SK-N-SH treated with all-trans-retinoic acid at 6 μM for 48 hours (cell line): ENCODE data around the gene NAT8L.

ENCODE experiments used
- ATAC-seq: fragments of 200-7000 bp; cut with Tn5 transposase; 3 replicates; pipeline ENCODE4 v1.9.1; 2020; ENCODE audit warnings: mild to moderate bottlenecking, moderate library complexity
- ARNTL ChIP-seq: fragments of 450-650 bp; formaldehyde crosslinking; IDR thresholded peaks from 2 replicates; pipeline ENCODE4 v1.5.0; 2020; ENCODE audit warnings: low read depth, mild to moderate bottlenecking, moderate library complexity, borderline replicate concordance
- BACH2 ChIP-seq: fragments of 250-450 bp; sonication (Bioruptor Pico); IDR thresholded peaks from 2 replicates; pipeline ENCODE4 v1.9.0; 2021; ENCODE audit warnings: mild to moderate bottlenecking, borderline replicate concordance
- CSDC2 ChIP-seq: fragments of 250-450 bp; sonication (Bioruptor Pico); IDR thresholded peaks from 2 replicates; pipeline ENCODE4 v1.5.0; 2020; ENCODE audit warnings: mild to moderate bottlenecking, moderate library complexity
- CSRNP3 ChIP-seq: fragments of 250-450 bp; sonication (Bioruptor Pico); IDR thresholded peaks from 2 replicates; pipeline ENCODE4 v1.5.1; 2021; ENCODE audit warnings: mild to moderate bottlenecking, moderate library complexity
- ESRRG ChIP-seq: fragments of 250-450 bp; sonication (Bioruptor Pico); IDR thresholded peaks from 2 replicates; pipeline ENCODE4 v1.6.1; 2021; ENCODE audit warnings: mild to moderate bottlenecking
- GLIS3 ChIP-seq: fragments of 250-450 bp; sonication (Bioruptor Pico); IDR thresholded peaks from 2 replicates; pipeline ENCODE4 v1.5.0; 2020; ENCODE audit warnings: mild to moderate bottlenecking, moderate library complexity
- OSR1 ChIP-seq: fragments of 250-450 bp; sonication (Bioruptor Pico); IDR thresholded peaks from 2 replicates; pipeline ENCODE4 v1.8.0; 2022; ENCODE audit warnings: moderate library complexity, mild to moderate bottlenecking, inconsistent platforms
- POU6F1 ChIP-seq: fragments of 250-450 bp; sonication (Bioruptor Pico); IDR thresholded peaks from 2 replicates; pipeline ENCODE4 v1.8.0; 2021; ENCODE audit warnings: low read depth, mild to moderate bottlenecking, moderate library complexity, borderline replicate concordance
- RARB ChIP-seq: fragments of 250-450 bp; sonication (Bioruptor Pico); IDR thresholded peaks from 2 replicates; pipeline ENCODE4 v1.8.0; 2021; ENCODE audit warnings: mild to moderate bottlenecking, moderate library complexity
- SNAI2 ChIP-seq: fragments of 250-450 bp; sonication (Bioruptor Pico); IDR thresholded peaks from 2 replicates; pipeline ENCODE4 v1.5.0; 2020; ENCODE audit warnings: mild to moderate bottlenecking, moderate library complexity
- TCF4 ChIP-seq: fragments of 250-450 bp; sonication (Bioruptor Pico); IDR thresholded peaks from 2 replicates; pipeline ENCODE4 v1.8.0; 2021; ENCODE audit warnings: mild to moderate bottlenecking, moderate library complexity, borderline replicate concordance
- TOX ChIP-seq: fragments of 250-450 bp; sonication (Bioruptor Pico); IDR thresholded peaks from 2 replicates; pipeline ENCODE4 v1.8.0; 2021; ENCODE audit warnings: mild to moderate bottlenecking, moderate library complexity, borderline replicate concordance
- ZFP3 ChIP-seq: fragments of 250-450 bp; sonication (Bioruptor Pico); IDR thresholded peaks from 2 replicates; pipeline ENCODE4 v1.5.0; 2020; ENCODE audit warnings: mild to moderate bottlenecking, moderate library complexity
- ZFP30 ChIP-seq: fragments of 450-650 bp; formaldehyde crosslinking; IDR thresholded peaks from 2 replicates; pipeline ENCODE4 v1.5.0; 2022; ENCODE audit warnings: mild to moderate bottlenecking, moderate library complexity
- ZNF565 ChIP-seq: fragments of 450-650 bp; formaldehyde crosslinking; conservative IDR thresholded peaks from 2 replicates; pipeline ENCODE4 v1.5.0; 2020; ENCODE audit warnings: low read depth, mild to moderate bottlenecking, moderate library complexity
- ZNF70 ChIP-seq: fragments of 450-650 bp; formaldehyde crosslinking; IDR thresholded peaks from 2 replicates; pipeline ENCODE4 v1.5.0; 2020; ENCODE audit warnings: mild to moderate bottlenecking, moderate library complexity
- TF ChIP-seq, protein P1 (sequence below): fragments of 250-450 bp; sonication (Bioruptor Pico); IDR thresholded peaks from 2 replicates; pipeline ENCODE4 v1.8.0; 2020; ENCODE audit warnings: mild to moderate bottlenecking, moderate library complexity, borderline replicate concordance
- TF ChIP-seq, protein P2 (sequence below): fragments of 250-450 bp; sonication (Bioruptor Pico); IDR thresholded peaks from 2 replicates; pipeline ENCODE4 v1.5.0; 2020; ENCODE audit warnings: mild to moderate bottlenecking, moderate library complexity

NAT8L gene

DNA sequence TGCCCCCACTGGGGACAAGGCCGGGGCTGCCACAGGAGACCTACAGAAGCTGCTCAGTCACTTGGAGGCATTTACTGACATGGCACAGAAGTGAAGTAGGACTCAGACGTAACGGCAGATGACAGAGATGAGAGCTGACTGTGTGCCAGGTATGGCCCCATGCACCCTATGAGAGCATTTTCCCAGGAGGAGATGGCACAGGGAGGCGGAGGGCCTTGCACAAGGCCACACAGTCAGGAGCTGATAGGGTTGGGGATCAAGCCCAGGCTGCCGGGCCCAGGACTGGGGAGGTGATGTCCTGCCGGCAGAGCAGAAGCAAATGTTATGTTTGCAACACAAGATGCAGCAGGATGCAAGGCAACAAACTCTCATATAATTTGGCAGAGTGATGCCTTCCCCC lies 34.1 kb downstream of the NAT8L start (continued):
- TF ChIP-seq POU6F1 (CRISPR knock-in tag) (no peak), ZFP3 (CRISPR knock-in tag) (no peak), ZFP30 (CRISPR knock-in tag) (no peak), ARNTL (CRISPR knock-in tag) (no peak)

DNA sequence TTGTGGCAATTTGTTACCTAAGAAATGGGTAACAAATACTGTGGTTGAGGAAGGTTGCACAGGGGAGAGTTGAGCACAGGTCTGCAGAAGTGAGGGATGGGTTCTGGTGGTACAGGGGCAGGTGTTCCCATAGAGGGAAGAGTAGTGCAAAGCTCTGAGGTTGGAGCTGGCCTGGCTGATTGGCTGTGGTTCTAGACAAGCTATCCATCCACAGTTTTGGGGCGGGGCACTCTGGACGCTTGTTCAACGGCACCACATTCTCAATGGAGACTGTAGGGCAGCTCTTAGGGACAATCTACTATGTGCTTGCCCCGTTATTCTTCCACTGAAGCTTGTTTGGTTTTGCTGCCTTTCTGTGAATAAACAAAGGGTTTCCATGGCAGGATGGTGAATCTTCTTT lies 35.4 kb downstream of the NAT8L start:
- TF ChIP-seq ESRRG (CRISPR knock-in tag): no peak
- no peak for TF ChIP-seq RARB (CRISPR knock-in tag)
- no peak for TF ChIP-seq TOX (CRISPR knock-in tag)
- no peak for TF ChIP-seq ZNF70 (CRISPR knock-in tag)
- TF ChIP-seq ZFP30 (CRISPR knock-in tag): no peak
- TF ChIP-seq BACH2: no peak
- no peak for TF ChIP-seq ZFP3 (CRISPR knock-in tag)
- no peak for TF ChIP-seq GLIS3 (CRISPR knock-in tag)
- no peak for TF ChIP-seq TCF4 (CRISPR knock-in tag)
- ATAC-seq: no peak

GRCh38 chr4:2095236-2096072 lies 36.3 kb downstream of the NAT8L start:
- ATAC-seq: no peak
- TF ChIP-seq TCF4 (CRISPR knock-in tag) (no peak), ZNF70 (CRISPR knock-in tag) (no peak), CSDC2 (CRISPR knock-in tag) (no peak), CSRNP3 (CRISPR knock-in tag) (no peak), ESRRG (CRISPR knock-in tag) (no peak), SNAI2 (CRISPR knock-in tag) (no peak), RARB (CRISPR knock-in tag) (no peak), OSR1 (CRISPR knock-in tag) (no peak), ZFP30 (CRISPR knock-in tag) (no peak), ZNF565 (CRISPR knock-in tag) (no peak)
- TF ChIP-seq, protein P1, sequence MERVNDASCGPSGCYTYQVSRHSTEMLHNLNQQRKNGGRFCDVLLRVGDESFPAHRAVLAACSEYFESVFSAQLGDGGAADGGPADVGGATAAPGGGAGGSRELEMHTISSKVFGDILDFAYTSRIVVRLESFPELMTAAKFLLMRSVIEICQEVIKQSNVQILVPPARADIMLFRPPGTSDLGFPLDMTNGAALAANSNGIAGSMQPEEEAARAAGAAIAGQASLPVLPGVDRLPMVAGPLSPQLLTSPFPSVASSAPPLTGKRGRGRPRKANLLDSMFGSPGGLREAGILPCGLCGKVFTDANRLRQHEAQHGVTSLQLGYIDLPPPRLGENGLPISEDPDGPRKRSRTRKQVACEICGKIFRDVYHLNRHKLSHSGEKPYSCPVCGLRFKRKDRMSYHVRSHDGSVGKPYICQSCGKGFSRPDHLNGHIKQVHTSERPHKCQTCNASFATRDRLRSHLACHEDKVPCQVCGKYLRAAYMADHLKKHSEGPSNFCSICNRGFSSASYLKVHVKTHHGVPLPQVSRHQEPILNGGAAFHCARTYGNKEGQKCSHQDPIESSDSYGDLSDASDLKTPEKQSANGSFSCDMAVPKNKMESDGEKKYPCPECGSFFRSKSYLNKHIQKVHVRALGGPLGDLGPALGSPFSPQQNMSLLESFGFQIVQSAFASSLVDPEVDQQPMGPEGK (CRISPR knock-in tag): no peak
- TF ChIP-seq, protein P2, sequence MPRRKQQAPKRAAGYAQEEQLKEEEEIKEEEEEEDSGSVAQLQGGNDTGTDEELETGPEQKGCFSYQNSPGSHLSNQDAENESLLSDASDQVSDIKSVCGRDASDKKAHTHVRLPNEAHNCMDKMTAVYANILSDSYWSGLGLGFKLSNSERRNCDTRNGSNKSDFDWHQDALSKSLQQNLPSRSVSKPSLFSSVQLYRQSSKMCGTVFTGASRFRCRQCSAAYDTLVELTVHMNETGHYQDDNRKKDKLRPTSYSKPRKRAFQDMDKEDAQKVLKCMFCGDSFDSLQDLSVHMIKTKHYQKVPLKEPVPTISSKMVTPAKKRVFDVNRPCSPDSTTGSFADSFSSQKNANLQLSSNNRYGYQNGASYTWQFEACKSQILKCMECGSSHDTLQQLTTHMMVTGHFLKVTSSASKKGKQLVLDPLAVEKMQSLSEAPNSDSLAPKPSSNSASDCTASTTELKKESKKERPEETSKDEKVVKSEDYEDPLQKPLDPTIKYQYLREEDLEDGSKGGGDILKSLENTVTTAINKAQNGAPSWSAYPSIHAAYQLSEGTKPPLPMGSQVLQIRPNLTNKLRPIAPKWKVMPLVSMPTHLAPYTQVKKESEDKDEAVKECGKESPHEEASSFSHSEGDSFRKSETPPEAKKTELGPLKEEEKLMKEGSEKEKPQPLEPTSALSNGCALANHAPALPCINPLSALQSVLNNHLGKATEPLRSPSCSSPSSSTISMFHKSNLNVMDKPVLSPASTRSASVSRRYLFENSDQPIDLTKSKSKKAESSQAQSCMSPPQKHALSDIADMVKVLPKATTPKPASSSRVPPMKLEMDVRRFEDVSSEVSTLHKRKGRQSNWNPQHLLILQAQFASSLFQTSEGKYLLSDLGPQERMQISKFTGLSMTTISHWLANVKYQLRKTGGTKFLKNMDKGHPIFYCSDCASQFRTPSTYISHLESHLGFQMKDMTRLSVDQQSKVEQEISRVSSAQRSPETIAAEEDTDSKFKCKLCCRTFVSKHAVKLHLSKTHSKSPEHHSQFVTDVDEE (CRISPR knock-in tag): no peak

GRCh38 chr4:2096073-2096609 lies 37.0 kb downstream of the NAT8L start:
- ATAC-seq: no peak
- TF ChIP-seq ESRRG (CRISPR knock-in tag): no peak
- TF ChIP-seq ZNF565 (CRISPR knock-in tag): no peak
- no peak for TF ChIP-seq BACH2
- no peak for TF ChIP-seq ZNF70 (CRISPR knock-in tag)
- TF ChIP-seq, protein P1 (CRISPR knock-in tag): no peak
- TF ChIP-seq TCF4 (CRISPR knock-in tag): no peak
- no peak for TF ChIP-seq ZFP30 (CRISPR knock-in tag)
- no peak for TF ChIP-seq GLIS3 (CRISPR knock-in tag)
